Astrocyte (in vitro differentiated cells and primary cell): Measurements from ENCODE around the gene SGCB.

Source experiments
- CTCF ChIP-seq: IDR thresholded peaks from 2 replicates; pipeline ENCODE4 v1.5.1; 2011; ENCODE audit warnings: low read depth, mild to moderate bottlenecking, inconsistent platforms, low read length, moderate library complexity; ENCODE audit not compliant: insufficient read depth
- EZH2 ChIP-seq: IDR thresholded peaks from 2 replicates; pipeline ENCODE4 v1.6.1; 2012; ENCODE audit warnings: mild to moderate bottlenecking, low read length, inconsistent platforms; ENCODE audit not compliant: insufficient read depth

- TF ChIP-seq CTCF (no peak), EZH2 (no peak)
Observed at GRCh38 chr4:52059372-52059771, 21.3 kb upstream of the SGCB start.
